Esophagus (tissue), 2 donors: Measurements from ENCODE around the gene LRRIQ3. TPM values are rescaled to one million over a fixed set of nuclear protein-coding genes. Genes with fewer than 3 reads are reported as not detected.
A peak's percentile ranks its signal among the peaks of the same experiment; 100 is the strongest.

Source experiments
- H3K27ac ChIP-seq, 2 donors: one replicate each; pipeline ENCODE4 v1.5.1; 2013; ENCODE audit warnings: low read depth in 2 of 2, mild to moderate bottlenecking in 2 of 2, inconsistent platforms in 1 of 2, low read length in 1 of 2, moderate library complexity in 1 of 2
- H3K27me3 ChIP-seq, 2 donors: one replicate each; pipeline ENCODE4 v1.6.1; 2013; ENCODE audit warnings: low read length in 2 of 2, control low read depth in 1 of 2, mild to moderate bottlenecking in 1 of 2; ENCODE audit not compliant: insufficient read depth in 2 of 2, control insufficient read depth in 1 of 2
- H3K36me3 ChIP-seq, 2 donors: one replicate each; pipeline ENCODE4 v1.6.1; 2013; ENCODE audit warnings: low read length in 1 of 2; ENCODE audit not compliant: control insufficient read depth in 2 of 2, insufficient read depth in 2 of 2
- H3K4me1 ChIP-seq, 2 donors: one replicate each; pipeline ENCODE4 v1.6.1; 2013; ENCODE audit warnings: low read length in 1 of 2; ENCODE audit not compliant: control insufficient read depth in 2 of 2, insufficient read depth in 2 of 2
- H3K4me3 ChIP-seq, 2 donors: one replicate each; pipeline ENCODE4 v1.5.1; 2013; ENCODE audit warnings: low read length in 2 of 2, mild to moderate bottlenecking in 2 of 2, low read depth in 1 of 2, moderate library complexity in 1 of 2
- H3K9me3 ChIP-seq, 2 donors: one replicate each; pipeline ENCODE4 v1.6.1; 2013; ENCODE audit warnings: mild to moderate bottlenecking in 2 of 2, low read depth in 1 of 2, low read length in 1 of 2, moderate library complexity in 1 of 2; ENCODE audit not compliant: control insufficient read depth in 2 of 2, insufficient read depth in 1 of 2
- WGBS, 2 donors: extraction: QIAGEN DNeasy Blood & Tissue Kit; methylation state at CpG; one replicate each; pipeline ENCODE4 v1.1.7; 2013; 5-methylcytosine and 5-hydroxymethylcytosine counted together
- polyA plus RNA-seq, 2 donors: library from polyadenylated mRNA; stranded (reverse); fragments of 200-250 nt; gene quantifications; one replicate each; pipeline ENCODE4 v1.2.3, GENCODE V29; 2013
- donor health status: healthy with polysubstance abuse.
- donor health status: Bipolar disorder and iron deficiency.

Gene LRRIQ3, protein sequence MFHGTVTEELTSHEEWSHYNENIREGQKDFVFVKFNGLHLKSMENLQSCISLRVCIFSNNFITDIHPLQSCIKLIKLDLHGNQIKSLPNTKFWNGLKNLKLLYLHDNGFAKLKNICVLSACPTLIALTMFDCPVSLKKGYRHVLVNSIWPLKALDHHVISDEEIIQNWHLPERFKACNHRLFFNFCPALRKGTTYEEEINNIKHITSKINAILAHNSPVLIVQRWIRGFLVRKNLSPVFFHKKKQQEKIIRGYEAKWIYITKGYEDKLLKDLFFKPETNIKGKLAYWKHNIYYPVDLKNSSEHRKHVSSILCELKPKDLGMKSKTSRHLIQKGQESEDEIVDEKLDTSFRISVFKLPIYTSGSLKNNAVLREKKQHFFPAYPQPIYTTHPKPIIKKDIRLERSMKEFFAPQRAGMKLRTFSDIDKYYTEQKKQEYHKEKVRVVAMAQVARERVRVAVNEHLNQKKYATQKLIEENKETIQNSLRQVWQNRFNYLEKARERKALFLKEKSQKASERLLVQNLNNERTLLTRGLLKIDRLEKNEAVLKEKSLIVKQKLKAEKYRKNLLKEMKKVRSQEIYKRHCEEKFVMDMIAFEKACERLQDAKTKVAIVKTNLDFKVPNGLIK
- under 1 TPM; 0.26 to 0.35 TPM for polyA plus RNA-seq

DNA sequence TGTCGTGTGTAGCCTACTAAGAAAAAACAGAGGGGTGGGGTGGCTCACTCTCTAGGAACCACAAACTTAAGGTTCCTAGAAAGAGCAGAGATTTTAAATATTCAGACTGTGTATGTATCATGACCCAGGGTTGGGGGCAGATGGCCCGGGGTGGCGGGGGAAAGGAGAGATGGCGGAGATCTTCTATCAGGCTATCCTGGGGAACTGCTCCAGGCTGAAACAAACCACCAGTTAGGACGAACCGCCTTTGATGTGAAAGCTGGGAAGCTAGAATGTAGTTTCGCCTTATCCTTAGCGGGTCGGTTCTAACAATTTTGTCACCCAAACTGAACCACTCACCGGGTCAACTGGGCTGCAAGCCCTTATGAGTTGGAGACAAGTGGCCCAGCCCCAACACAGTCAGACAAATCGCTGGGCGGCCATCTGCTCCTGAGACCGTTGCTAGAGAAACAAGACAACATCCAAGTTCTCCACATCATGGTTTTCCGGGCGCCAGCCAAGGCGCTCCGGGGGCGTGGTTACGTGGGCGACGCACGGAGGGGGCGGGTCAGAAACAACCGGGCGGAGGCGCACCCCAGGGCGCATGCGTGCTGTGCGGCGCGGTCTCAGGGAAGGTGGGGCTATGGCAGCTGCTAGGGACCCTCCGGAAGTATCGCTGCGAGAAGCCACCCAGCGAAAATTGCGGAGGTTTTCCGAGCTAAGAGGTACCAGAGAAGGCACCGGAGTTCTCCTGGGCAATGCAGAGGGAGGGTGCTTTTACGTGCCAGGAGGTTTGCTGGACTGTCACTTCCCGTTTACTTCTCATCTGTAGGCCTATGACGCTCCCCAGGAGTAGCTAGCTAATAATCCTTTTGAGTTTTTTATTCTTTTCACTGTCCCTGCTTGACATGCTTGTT lies at the start of gene LRRIQ3, which contains the start of gene FPGT:
LRRIQ3 (minus strand) TSS at position 520 of the 896 bp plus-strand sequence. CDS start 14,492 bp downstream, outside the sequence.
FPGT (plus strand) TSS at position 586 of the 896 bp plus-strand sequence; CDS start at position 623, 37 bp downstream.
- Histone ChIP-seq H3K4me3 (peak within 1 kb of the TSS; percentile 87 to 94), H3K27me3 (no peaks in the 10 kb centered on the region), H3K36me3 (no peaks in the 10 kb centered on the region), H3K4me1 (no peaks in the 10 kb centered on the region), H3K27ac (peak within 1 kb of the TSS; percentile 92 to 97), H3K9me3 (no peaks in the 10 kb centered on the region)
- 2% methylated on average over 41 of the region's 41 CpGs for WGBS, 2 donors

DNA sequence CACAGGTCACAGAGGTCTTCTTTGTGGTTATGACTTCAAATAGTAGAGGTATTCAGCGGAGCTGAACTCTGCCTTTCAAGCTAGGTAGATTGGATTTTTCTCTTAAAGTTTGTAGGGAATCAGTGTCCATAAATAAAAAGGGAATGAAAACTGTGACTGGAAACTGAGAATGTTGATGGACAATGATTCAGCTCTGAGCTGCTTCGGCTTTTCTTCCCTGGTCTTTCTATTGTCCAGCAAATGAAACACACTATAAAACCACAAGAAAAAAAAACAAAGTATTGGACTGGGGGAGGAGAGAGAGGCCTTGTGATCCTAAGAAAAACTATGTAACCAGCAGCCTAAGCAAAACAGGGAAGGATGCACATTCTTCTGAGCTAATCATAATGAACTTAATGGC lies 48.3 kb upstream of the LRRIQ3 start:
- Histone ChIP-seq H3K27ac (no peak overlapping the region), H3K27me3 (no peaks in the 10 kb centered on the region), H3K9me3 (peaks cover 2 to 3% of the 10 kb centered on the region in 2 donors), H3K4me3 (no peak overlapping the region), H3K4me1 (no peaks in the 10 kb centered on the region), H3K36me3 (no peaks in the 10 kb centered on the region)
- 79 to 85% methylated on average over 2 of the region's 2 CpGs for WGBS, 2 donors

DNA sequence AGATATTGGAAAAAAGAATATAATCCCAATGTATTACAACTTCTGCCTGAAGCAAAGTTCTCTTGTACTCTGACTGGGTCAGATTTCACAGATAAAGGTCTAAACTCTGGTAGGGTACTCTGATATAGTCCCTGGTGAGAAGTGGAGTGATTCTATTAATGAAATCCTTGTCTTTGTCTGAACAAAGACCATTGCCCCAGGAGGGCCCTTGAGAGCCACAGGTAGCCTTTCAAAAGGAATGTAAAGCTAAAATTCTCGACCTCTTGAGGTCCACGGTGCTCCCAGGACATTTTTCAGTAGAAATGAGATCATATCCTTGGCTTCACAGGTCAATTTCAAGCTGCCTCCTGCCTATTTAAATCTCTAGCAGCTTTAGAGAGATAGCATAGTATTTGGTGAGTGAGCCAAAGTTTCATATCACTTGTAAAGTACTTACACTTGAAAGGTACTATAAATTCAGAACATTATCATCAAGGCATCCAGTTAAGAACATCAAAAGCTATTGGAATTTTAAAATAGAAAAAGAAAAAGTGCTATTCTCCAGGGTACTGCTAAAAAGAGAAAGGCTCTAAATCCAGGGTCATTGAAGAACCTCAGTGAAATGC lies 47.3 kb upstream of the LRRIQ3 start:
- no peak overlapping the region for H3K27ac ChIP-seq
- no peaks in the 10 kb centered on the region for H3K27me3 ChIP-seq
- no peak overlapping the region for H3K4me3 ChIP-seq
- H3K4me1 ChIP-seq = no peaks in the 10 kb centered on the region
- H3K9me3 ChIP-seq = peaks cover 2 to 3% of the 10 kb centered on the region in 2 donors
- H3K36me3 ChIP-seq = no peaks in the 10 kb centered on the region
- WGBS, 2 donors = 11 to 20% methylated on average over 2 of the region's 2 CpGs

DNA sequence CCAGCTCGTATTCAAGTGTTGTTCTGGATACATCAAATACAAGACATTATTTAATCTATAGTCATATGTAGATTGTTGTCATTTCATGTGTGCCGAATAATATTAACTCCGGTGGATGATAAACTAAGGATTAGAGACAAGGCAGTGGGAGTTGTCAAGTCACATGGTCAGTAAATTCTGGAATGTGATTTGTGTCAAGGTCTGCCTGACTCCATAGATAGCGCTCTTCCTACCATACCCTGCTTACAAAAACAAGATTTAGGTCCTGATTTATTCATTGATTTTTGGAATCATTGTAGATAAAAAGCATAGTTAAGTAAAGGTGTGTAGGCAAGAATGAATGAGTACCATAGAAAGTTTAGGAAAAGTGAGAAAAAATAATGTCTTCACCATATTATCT lies 39.8 kb upstream of the LRRIQ3 start:
- Histone ChIP-seq H3K36me3 (no peaks in the 10 kb centered on the region), H3K4me3 (no peak overlapping the region), H3K27me3 (no peaks in the 10 kb centered on the region), H3K9me3 (no peaks in the 10 kb centered on the region), H3K27ac (no peak overlapping the region), H3K4me1 (no peaks in the 10 kb centered on the region)
- 90% methylated on average over 4 of the region's 4 CpGs for WGBS, 2 donors

DNA sequence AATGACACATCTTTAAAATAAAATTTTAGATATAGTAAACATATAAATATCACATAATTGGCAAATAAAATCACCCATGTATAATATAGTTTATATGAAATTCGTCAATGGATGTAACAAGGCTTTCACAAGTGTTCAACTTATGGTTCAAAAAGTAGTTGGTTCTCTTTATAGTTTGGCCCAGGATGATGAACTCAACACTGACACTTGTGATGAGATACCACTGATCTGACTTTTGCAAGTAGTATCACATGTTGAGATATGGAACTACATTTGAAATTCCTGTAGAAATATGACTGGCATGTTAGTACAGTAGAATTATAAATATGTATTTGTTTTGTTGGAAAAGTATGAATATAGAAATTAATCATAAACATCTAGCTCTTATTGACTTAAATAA lies 39.1 kb upstream of the LRRIQ3 start:
- Histone ChIP-seq H3K36me3 (no peaks in the 10 kb centered on the region), H3K9me3 (no peaks in the 10 kb centered on the region), H3K4me1 (no peaks in the 10 kb centered on the region), H3K27ac (no peak overlapping the region), H3K27me3 (no peaks in the 10 kb centered on the region), H3K4me3 (no peak overlapping the region)
- WGBS, 2 donors = 69 to 84% methylated on average over 1 of the region's 1 CpG

DNA sequence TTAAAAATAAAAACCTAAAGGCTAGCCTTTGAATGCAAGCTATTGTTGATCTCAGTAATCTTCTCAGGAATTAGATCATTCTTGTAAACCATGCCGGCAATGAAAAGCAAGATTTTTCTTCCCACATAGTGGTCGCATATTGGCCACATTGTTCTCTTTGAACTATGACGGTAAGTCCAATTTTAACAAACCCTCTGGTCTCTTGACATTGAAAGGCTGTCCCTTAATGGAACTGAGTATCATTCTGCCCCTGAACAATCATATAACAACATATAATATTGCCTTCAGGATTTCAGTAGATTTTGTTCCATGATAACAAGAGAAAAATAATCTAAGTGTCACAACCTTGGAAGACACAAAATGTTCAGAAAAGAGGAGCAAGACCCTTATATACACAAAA lies 38.5 kb upstream of the LRRIQ3 start:
- Histone ChIP-seq H3K4me1 (no peaks in the 10 kb centered on the region), H3K27me3 (no peaks in the 10 kb centered on the region), H3K27ac (no peak overlapping the region), H3K4me3 (no peak overlapping the region), H3K36me3 (no peaks in the 10 kb centered on the region), H3K9me3 (no peaks in the 10 kb centered on the region)
- 93 to 96% methylated on average over 3 of the region's 3 CpGs for WGBS, 2 donors

DNA sequence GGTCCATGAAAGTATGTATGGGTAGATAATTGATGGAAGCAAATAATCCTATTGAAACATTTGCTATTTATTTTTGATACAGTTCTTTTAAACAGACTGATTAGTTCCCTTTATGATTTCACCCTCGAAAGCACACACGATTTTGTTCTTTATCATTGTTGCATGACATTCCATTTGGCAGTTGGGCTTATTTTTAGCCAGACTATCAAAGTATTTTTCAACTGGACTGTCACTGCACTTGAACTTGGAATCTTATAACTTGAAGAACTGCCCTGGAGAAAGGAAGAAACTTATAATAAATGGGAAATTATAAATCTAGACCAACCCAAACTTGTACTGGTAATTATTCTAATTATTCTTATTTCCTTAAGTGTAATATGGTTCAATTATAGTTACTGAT lies 37.2 kb upstream of the LRRIQ3 start, which contains the start of gene TNNI3K:
TNNI3K (plus strand) TSS at position 235 of the 400 bp plus-strand sequence; CDS start at position 300, 65 bp downstream.
- Histone ChIP-seq H3K9me3 (no peaks in the 10 kb centered on the region), H3K36me3 (no peaks in the 10 kb centered on the region), H3K27ac (no peak within 1 kb of the TSS), H3K4me1 (no peaks in the 10 kb centered on the region), H3K4me3 (no peak within 1 kb of the TSS), H3K27me3 (no peaks in the 10 kb centered on the region)
- 32 to 35% methylated on average over 2 of the region's 2 CpGs for WGBS, 2 donors

DNA sequence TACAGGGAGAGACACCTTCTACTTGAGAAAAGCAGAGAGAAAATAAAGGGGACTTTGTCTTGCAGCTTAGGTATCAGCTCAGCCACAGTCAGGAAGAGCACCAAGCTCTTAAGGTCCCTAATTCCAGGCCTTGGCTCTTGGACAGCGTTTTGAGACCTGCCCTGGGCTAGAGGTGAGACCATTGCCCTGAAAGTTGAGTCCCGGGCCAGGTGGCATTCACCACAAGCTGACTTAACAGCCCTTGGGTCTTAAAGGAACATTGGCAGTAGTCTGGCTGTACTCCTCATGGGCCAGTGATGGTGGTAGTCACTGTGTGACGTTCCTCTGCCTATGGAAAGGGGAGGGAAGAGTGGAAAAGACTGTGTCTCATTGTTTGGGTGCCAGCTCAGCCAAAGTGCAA lies 25.5 kb upstream of the LRRIQ3 start:
- Histone ChIP-seq H3K27ac (no peak overlapping the region), H3K4me3 (no peak overlapping the region), H3K9me3 (peaks cover 0 to 5% of the 10 kb centered on the region in 2 donors), H3K27me3 (no peaks in the 10 kb centered on the region), H3K36me3 (no peaks in the 10 kb centered on the region), H3K4me1 (no peaks in the 10 kb centered on the region)
- WGBS, 2 donors = 77 to 79% methylated on average over 3 of the region's 3 CpGs

DNA sequence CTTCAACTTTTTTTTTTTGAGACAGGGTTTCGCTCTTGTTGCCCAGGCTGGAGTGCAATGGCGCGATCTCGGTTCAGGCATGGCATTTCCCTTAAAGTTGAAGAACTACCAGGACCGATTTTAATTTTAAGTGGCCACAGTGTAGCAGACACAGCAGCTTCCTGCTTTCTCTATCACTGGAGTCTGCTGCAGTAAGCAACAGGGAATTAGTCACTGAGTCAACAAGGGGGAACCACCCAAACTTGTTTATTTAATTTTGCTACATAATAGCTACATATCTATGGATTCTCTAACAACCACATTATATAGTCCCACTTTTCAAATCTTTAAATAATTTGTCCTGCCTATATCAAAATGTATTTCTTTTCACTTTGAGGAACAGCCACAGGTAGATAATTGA lies 24.7 kb upstream of the LRRIQ3 start:
- no peak overlapping the region for H3K27ac ChIP-seq
- no peak overlapping the region for H3K4me3 ChIP-seq
- peaks cover 0 to 5% of the 10 kb centered on the region in 2 donors for H3K9me3 ChIP-seq
- no peaks in the 10 kb centered on the region for H3K36me3 ChIP-seq
- 96 to 100% methylated on average over 5 of the region's 5 CpGs for WGBS, 2 donors
- no peaks in the 10 kb centered on the region for H3K27me3 ChIP-seq
- no peaks in the 10 kb centered on the region for H3K4me1 ChIP-seq
